HepG2 (cell line): ENCODE data around the gene PPP1R9A. TPM values are rescaled to one million over a fixed set of nuclear protein-coding genes. Genes with fewer than 3 reads are reported as not detected.

ENCODE experiments used
- ARNTL ChIP-seq: sonication (generic); formaldehyde crosslinking; IDR thresholded peaks from 2 replicates; pipeline ENCODE4 v1.4.0; 2020; ENCODE audit warnings: mild to moderate bottlenecking, missing genetic modification reagents
- CBFB ChIP-seq: sonication (generic); formaldehyde crosslinking; IDR thresholded peaks from 2 replicates; pipeline ENCODE4 v1.4.0; 2020; ENCODE audit warnings: missing genetic modification reagents
- FOXJ3 ChIP-seq: sonication (generic); formaldehyde crosslinking; IDR thresholded peaks from 2 replicates; pipeline ENCODE4 v1.4.0; 2020; ENCODE audit warnings: missing genetic modification reagents, mild to moderate bottlenecking, borderline replicate concordance
- JARID2 ChIP-seq: sonication (generic); formaldehyde crosslinking; IDR thresholded peaks from 2 replicates; pipeline ENCODE4 v1.8.1; 2023; ENCODE audit warnings: missing genetic modification reagents, inconsistent platforms; ENCODE audit not compliant: insufficient replicate concordance
- KLF12 ChIP-seq: sonication (generic); formaldehyde crosslinking; IDR thresholded peaks from 2 replicates; pipeline ENCODE4 v1.4.0; 2020; ENCODE audit warnings: missing genetic modification reagents, borderline replicate concordance
- NR3C1 ChIP-seq: sonication (generic); formaldehyde crosslinking; IDR thresholded peaks from 2 replicates; pipeline ENCODE4 v1.4.0; 2020; ENCODE audit warnings: missing genetic modification reagents
- PPARG ChIP-seq: conservative IDR thresholded peaks from 2 replicates; pipeline ENCODE4 v1.6.1; 2016; ENCODE audit warnings: missing biosample characterization, missing genetic modification reagents
- REXO4 ChIP-seq: sonication (generic); formaldehyde crosslinking; IDR thresholded peaks from 2 replicates; pipeline ENCODE4 v1.8.0; 2022; ENCODE audit warnings: missing genetic modification reagents, mild to moderate bottlenecking, borderline replicate concordance
- SAFB2 ChIP-seq: sonication (generic); formaldehyde crosslinking; IDR thresholded peaks from 2 replicates; pipeline ENCODE4 v1.5.1; 2020; ENCODE audit warnings: missing genetic modification reagents, low read depth, mild to moderate bottlenecking, borderline replicate concordance
- SETDB1 ChIP-seq: sonication (generic); formaldehyde crosslinking; IDR thresholded peaks from 2 replicates; pipeline ENCODE4 v1.5.1; 2020; ENCODE audit warnings: missing genetic modification reagents, mild to moderate bottlenecking, borderline replicate concordance
- SIX1 ChIP-seq: sonication (generic); formaldehyde crosslinking; IDR thresholded peaks from 2 replicates; pipeline ENCODE4 v1.4.0; 2020; ENCODE audit warnings: missing genetic modification reagents, borderline replicate concordance
- ZNF382 ChIP-seq: sonication (generic); formaldehyde crosslinking; IDR thresholded peaks from 2 replicates; pipeline ENCODE4 v1.5.0; 2020; ENCODE audit warnings: missing genetic modification reagents, mild to moderate bottlenecking, borderline replicate concordance
- ZNF431 ChIP-seq: sonication (generic); formaldehyde crosslinking; IDR thresholded peaks from 2 replicates; pipeline ENCODE4 v1.9.0; 2022; ENCODE audit warnings: missing genetic modification reagents, low read depth, mild to moderate bottlenecking, borderline replicate concordance
- ZNF441 ChIP-seq: sonication (generic); formaldehyde crosslinking; IDR thresholded peaks from 2 replicates; pipeline ENCODE4 v1.7.0; 2021; ENCODE audit warnings: missing genetic modification reagents, borderline replicate concordance
- ZNF460 ChIP-seq: sonication (generic); formaldehyde crosslinking; IDR thresholded peaks from 2 replicates; pipeline ENCODE4 v1.5.1; 2020; ENCODE audit warnings: missing genetic modification reagents, mild to moderate bottlenecking, borderline replicate concordance
- ZNF607 ChIP-seq: sonication (generic); formaldehyde crosslinking; IDR thresholded peaks from 2 replicates; pipeline ENCODE4 v1.5.1; 2020; ENCODE audit warnings: missing genetic modification reagents, mild to moderate bottlenecking, borderline replicate concordance
- ZSCAN12 ChIP-seq: sonication (generic); formaldehyde crosslinking; IDR thresholded peaks from 2 replicates; pipeline ENCODE4 v1.9.0; 2021; ENCODE audit warnings: mild to moderate bottlenecking, missing genetic modification reagents
- polyA plus RNA-seq, 8 experiments: library from polyadenylated mRNA; depleted of rRNA in 3 of 8; stranded (reverse) in 7 of 8; unstranded in 1 of 8; fragments of >200 nt; fragmentation: Illumina TruSeq in 4 of 8; extraction: Trizol in 4 of 8; gene quantifications; 2 replicates each; pipeline versions ENCODE4 v1.2.1 to v1.2.3, GENCODE V29; 2011 to 2016; ENCODE audit warnings: low read depth in 4 of 8, missing spikeins in 1 of 8, mixed read lengths in 1 of 8; ENCODE audit not compliant: insufficient read depth in 1 of 8
- total RNA-seq, 5 experiments: library from RNA; depleted of rRNA; stranded (reverse); fragments of >200 nt; fragmentation: Illumina TruSeq; extraction: Trizol; gene quantifications; 2 replicates each; pipeline ENCODE4 v1.2.3, GENCODE V29; 2016; ENCODE audit warnings: low read depth in 1 of 5
- TF ChIP-seq, protein P1 (sequence below): IDR thresholded peaks from 2 replicates; pipeline ENCODE4 v1.6.1; 2016; ENCODE audit warnings: missing genetic modification reagents, missing compliant biosample characterization
- TF ChIP-seq, protein P2 (sequence below): sonication (generic); formaldehyde crosslinking; IDR thresholded peaks from 2 replicates; pipeline ENCODE4 v1.8.1; 2023; ENCODE audit warnings: mild to moderate bottlenecking, missing genetic modification reagents
- TF ChIP-seq, protein P3 (sequence below): sonication (generic); formaldehyde crosslinking; conservative IDR thresholded peaks from 2 replicates; pipeline ENCODE4 v1.8.0; 2022; ENCODE audit warnings: low read depth, missing genetic modification reagents
- TF ChIP-seq, protein P4 (sequence below): sonication (generic); formaldehyde crosslinking; IDR thresholded peaks from 2 replicates; pipeline ENCODE4 v1.4.0; 2020; ENCODE audit warnings: missing genetic modification reagents
- TF ChIP-seq, protein P5 (sequence below): IDR thresholded peaks from 2 replicates; pipeline ENCODE4 v1.6.1; 2016; ENCODE audit warnings: low read depth, borderline replicate concordance
- TF ChIP-seq, protein P6 (sequence below): sonication (generic); formaldehyde crosslinking; IDR thresholded peaks from 2 replicates; pipeline ENCODE4 v1.5.0; 2020; ENCODE audit warnings: missing genetic modification reagents, mild to moderate bottlenecking, borderline replicate concordance

The PPP1R9A gene
- total and polyA plus RNA-seq, 2 of the 13 experiments (the other 11 are each of a cell fraction or from before 2014, with no cell fraction given): 11.4 to 31.9 TPM

DNA sequence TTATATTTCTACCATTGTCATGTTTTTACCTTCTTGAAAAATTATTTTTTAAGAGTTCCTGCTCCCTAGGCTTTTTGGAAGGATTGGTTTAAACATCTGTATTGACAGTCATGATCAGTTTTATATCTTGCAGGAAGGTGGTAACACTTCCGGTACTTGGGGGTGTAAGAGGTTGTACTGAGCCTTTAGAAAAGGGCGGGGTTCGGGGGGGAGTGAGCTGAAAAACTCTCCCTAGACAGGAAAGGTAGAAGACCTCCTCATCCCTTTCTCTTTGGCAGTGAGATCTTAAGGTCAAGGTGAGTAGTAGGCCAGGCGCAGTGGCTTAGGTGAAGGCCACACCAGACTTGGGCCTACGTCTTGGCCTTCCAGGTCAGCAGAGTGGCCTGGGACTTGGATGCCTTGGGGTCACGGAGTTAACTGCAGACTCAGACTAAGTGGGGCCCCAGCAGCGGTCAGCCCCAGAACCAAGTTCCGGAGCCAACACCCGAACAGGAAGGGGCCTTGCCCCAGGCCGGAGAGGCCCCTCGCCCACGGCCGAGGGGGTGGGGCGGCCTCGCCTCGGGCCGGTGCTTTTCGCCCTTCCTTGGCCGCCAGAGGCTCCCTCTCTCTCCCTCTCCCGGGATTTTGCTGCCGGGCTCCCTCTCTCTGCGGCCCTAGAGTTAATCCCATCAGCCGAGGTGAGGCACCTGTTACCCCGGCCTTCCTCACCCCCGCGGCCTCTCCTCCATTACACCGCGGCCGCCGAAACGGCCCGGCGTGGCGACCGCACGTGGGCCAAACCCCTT, at the start of gene PPP1R9A (continued):
- TF ChIP-seq, protein P1, sequence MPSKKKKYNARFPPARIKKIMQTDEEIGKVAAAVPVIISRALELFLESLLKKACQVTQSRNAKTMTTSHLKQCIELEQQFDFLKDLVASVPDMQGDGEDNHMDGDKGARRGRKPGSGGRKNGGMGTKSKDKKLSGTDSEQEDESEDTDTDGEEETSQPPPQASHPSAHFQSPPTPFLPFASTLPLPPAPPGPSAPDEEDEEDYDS (CRISPR knock-in tag): no peak
- TF ChIP-seq ARNTL (peak; percentile 38; the same call in 1 of the 2 replicates), KLF12 (CRISPR knock-in tag) (peak; percentile 83), ZSCAN12 (CRISPR knock-in tag) (peak; percentile 24; the same call in 1 of the 2 replicates), SIX1 (CRISPR knock-in tag) (no peak), JARID2 (CRISPR knock-in tag) (no peak), SAFB2 (CRISPR knock-in tag) (no peak), NR3C1 (CRISPR knock-in tag) (no peak), ZNF441 (CRISPR knock-in tag) (no peak; the same call in 1 of the 2 replicates), ZNF431 (CRISPR knock-in tag) (peak; percentile 47; the same call in 1 of the 2 replicates), CBFB (CRISPR knock-in tag) (peak; percentile 69), REXO4 (CRISPR knock-in tag) (no peak), ZNF607 (peak; percentile 34; the same call in 1 of the 2 replicates), ZNF460 (CRISPR knock-in tag) (no peak), PPARG (no peak), ZNF382 (CRISPR knock-in tag) (no peak), SETDB1 (CRISPR knock-in tag) (no peak), FOXJ3 (CRISPR knock-in tag) (no peak)
- TF ChIP-seq, protein P2, sequence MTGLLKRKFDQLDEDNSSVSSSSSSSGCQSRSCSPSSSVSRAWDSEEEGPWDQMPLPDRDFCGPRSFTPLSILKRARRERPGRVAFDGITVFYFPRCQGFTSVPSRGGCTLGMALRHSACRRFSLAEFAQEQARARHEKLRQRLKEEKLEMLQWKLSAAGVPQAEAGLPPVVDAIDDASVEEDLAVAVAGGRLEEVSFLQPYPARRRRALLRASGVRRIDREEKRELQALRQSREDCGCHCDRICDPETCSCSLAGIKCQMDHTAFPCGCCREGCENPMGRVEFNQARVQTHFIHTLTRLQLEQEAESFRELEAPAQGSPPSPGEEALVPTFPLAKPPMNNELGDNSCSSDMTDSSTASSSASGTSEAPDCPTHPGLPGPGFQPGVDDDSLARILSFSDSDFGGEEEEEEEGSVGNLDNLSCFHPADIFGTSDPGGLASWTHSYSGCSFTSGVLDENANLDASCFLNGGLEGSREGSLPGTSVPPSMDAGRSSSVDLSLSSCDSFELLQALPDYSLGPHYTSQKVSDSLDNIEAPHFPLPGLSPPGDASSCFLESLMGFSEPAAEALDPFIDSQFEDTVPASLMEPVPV (CRISPR knock-in tag): no peak
- TF ChIP-seq, protein P3, sequence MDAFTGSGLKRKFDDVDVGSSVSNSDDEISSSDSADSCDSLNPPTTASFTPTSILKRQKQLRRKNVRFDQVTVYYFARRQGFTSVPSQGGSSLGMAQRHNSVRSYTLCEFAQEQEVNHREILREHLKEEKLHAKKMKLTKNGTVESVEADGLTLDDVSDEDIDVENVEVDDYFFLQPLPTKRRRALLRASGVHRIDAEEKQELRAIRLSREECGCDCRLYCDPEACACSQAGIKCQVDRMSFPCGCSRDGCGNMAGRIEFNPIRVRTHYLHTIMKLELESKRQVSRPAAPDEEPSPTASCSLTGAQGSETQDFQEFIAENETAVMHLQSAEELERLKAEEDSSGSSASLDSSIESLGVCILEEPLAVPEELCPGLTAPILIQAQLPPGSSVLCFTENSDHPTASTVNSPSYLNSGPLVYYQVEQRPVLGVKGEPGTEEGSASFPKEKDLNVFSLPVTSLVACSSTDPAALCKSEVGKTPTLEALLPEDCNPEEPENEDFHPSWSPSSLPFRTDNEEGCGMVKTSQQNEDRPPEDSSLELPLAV (CRISPR knock-in tag): no peak
- TF ChIP-seq, protein P4, sequence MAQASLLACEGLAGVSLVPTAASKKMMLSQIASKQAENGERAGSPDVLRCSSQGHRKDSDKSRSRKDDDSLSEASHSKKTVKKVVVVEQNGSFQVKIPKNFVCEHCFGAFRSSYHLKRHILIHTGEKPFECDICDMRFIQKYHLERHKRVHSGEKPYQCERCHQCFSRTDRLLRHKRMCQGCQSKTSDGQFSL (CRISPR knock-in tag): peak; percentile 49
- TF ChIP-seq, protein P5, sequence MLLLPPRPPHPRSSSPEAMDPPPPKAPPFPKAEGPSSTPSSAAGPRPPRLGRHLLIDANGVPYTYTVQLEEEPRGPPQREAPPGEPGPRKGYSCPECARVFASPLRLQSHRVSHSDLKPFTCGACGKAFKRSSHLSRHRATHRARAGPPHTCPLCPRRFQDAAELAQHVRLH: peak; percentile 61; the same call in 1 of the 2 replicates
- TF ChIP-seq, protein P6, sequence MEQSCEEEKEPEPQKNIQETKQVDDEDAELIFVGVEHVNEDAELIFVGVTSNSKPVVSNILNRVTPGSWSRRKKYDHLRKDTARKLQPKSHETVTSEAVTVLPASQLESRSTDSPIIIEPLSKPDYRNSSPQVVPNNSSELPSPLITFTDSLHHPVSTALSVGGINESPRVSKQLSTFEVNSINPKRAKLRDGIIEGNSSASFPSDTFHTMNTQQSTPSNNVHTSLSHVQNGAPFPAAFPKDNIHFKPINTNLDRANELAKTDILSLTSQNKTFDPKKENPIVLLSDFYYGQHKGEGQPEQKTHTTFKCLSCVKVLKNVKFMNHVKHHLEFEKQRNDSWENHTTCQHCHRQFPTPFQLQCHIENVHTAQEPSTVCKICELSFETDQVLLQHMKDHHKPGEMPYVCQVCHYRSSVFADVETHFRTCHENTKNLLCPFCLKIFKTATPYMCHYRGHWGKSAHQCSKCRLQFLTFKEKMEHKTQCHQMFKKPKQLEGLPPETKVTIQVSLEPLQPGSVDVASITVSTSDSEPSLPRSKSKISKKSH (CRISPR knock-in tag): no peak
